Gastroesophageal sphincter (tissue), 3 donors: ENCODE measurements around the gene ZNF763.

ENCODE experiments used
- EP300 ChIP-seq: sonication (generic); formaldehyde crosslinking; IDR thresholded peaks from one replicate; pipeline ENCODE4 v1.6.1; 2017; ENCODE audit warnings: antibody characterized with exemption, mild to moderate bottlenecking
- POLR2AphosphoS5 ChIP-seq: sonication (generic); formaldehyde crosslinking; IDR thresholded peaks from one replicate; pipeline ENCODE4 v1.6.1; 2017; ENCODE audit warnings: antibody characterized with exemption
- TF ChIP-seq, protein P1 (sequence below), 4 experiments: fragments of 200-600 bp in 2 of 4; fragments of 450-650 bp in 2 of 4; sonication (generic) in 1 of 4; IDR thresholded peaks; one replicate each; pipeline ENCODE4 v1.5.1; 2017 to 2019; ENCODE audit warnings: antibody characterized with exemption in 4 of 4, mild to moderate bottlenecking in 2 of 4, moderate library complexity in 2 of 4

DNA sequence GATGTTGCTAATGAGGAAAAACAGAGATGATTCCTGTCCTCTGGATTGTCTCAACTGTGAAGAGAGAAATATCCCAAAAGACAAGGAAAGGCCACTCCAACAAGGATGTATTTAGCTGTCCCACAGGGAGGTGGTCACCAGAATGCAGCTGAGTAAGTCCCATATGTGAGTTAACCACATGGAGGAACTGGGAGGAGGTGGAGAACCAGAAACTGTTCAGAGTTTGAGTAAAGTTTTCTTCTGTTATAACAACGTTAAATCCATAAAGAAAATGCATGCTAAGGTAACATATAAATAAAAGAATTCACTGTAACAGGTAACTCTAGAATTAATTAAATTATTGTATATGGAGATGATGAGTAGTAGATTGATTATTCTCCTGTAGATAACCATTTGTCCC is 5.3 kb downstream of the ZNF763 start:
- TF ChIP-seq, protein P1, sequence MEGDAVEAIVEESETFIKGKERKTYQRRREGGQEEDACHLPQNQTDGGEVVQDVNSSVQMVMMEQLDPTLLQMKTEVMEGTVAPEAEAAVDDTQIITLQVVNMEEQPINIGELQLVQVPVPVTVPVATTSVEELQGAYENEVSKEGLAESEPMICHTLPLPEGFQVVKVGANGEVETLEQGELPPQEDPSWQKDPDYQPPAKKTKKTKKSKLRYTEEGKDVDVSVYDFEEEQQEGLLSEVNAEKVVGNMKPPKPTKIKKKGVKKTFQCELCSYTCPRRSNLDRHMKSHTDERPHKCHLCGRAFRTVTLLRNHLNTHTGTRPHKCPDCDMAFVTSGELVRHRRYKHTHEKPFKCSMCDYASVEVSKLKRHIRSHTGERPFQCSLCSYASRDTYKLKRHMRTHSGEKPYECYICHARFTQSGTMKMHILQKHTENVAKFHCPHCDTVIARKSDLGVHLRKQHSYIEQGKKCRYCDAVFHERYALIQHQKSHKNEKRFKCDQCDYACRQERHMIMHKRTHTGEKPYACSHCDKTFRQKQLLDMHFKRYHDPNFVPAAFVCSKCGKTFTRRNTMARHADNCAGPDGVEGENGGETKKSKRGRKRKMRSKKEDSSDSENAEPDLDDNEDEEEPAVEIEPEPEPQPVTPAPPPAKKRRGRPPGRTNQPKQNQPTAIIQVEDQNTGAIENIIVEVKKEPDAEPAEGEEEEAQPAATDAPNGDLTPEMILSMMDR (IDR thresholded peaks at IDR 0.05), result no peak
- TF ChIP-seq EP300 (no peak), POLR2AphosphoS5 (no peak)
